EH (cell line): Measurements from ENCODE around the gene GIGYF2.
"Not testable (repeated sequence)": the region's sequence is repeated elsewhere in the genome, so short reads cannot be mapped to it uniquely, and the experiment has no call there.

ENCODE experiments used
- DNase-seq: peaks from one replicate; pipeline ENCODE4 v3.0.0-alpha.2; 2015; ENCODE audit warnings: low read depth

The GIGYF2 gene, protein sequence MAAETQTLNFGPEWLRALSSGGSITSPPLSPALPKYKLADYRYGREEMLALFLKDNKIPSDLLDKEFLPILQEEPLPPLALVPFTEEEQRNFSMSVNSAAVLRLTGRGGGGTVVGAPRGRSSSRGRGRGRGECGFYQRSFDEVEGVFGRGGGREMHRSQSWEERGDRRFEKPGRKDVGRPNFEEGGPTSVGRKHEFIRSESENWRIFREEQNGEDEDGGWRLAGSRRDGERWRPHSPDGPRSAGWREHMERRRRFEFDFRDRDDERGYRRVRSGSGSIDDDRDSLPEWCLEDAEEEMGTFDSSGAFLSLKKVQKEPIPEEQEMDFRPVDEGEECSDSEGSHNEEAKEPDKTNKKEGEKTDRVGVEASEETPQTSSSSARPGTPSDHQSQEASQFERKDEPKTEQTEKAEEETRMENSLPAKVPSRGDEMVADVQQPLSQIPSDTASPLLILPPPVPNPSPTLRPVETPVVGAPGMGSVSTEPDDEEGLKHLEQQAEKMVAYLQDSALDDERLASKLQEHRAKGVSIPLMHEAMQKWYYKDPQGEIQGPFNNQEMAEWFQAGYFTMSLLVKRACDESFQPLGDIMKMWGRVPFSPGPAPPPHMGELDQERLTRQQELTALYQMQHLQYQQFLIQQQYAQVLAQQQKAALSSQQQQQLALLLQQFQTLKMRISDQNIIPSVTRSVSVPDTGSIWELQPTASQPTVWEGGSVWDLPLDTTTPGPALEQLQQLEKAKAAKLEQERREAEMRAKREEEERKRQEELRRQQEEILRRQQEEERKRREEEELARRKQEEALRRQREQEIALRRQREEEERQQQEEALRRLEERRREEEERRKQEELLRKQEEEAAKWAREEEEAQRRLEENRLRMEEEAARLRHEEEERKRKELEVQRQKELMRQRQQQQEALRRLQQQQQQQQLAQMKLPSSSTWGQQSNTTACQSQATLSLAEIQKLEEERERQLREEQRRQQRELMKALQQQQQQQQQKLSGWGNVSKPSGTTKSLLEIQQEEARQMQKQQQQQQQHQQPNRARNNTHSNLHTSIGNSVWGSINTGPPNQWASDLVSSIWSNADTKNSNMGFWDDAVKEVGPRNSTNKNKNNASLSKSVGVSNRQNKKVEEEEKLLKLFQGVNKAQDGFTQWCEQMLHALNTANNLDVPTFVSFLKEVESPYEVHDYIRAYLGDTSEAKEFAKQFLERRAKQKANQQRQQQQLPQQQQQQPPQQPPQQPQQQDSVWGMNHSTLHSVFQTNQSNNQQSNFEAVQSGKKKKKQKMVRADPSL (N-terminal part only)

DNA sequence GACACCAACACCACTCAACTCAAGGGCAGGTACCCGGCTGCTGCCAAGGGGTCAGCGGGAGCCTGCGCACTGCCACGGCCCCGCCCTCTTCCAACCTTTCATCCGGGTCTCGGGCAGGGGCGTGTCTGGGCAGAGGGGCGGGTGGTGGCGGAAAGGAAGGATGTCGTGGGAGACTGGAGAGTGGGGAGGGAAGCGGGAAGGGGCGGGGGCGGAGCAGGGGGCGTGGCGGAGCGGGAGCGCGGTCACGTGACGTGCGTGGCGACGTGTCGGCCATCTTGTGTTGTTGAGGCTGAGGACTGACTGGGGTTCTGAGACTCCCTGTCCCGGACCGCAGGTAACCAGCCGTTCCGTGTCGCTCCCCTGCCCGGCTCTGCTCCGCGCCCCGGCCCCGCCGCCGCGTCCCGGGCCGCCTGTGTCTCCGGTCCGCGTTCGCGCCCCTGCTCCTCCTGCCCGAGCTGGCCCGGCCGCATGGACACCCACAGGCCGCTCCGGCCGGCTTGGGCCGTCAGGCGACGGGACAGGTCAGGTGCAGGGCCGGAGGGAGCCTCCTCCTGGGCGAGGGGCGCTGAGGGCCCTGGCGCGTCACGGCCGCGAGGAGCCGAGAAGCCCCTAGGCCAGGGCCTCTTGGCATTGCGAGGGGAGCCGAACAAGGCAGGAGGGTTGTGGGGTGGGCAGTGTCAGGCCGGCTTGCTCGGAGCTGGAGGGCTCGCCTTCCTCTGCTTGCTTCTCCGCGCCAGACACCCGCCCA, at the start of gene GIGYF2:
Gene GIGYF2, plus strand, starts transcription at position 273 of the 748 bp plus-strand sequence. CDS start 37,867 bp downstream, outside the sequence.
- peak; percentile 95 for DNase-seq

DNA sequence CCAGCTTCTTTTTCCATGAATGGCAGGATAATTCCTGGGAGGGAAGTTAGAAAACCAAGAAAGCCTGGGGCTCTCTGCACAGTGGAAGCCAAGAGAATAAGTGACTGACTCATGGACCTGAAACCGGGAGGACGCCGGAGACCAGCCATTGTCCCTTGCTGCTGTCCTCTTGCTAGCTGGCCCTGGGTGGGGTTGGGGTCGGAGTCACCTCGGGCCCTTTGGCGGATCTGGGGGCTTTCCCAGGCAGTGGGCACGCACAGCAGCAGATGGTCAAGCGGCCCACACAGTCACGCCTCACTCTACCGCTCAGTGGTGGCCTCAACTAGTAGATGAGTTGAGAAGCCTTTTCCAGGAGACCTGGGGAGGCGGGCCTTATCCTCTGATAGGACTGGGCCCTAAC, 48.1 kb upstream of the GIGYF2 start:
- DNase-seq, result no peak

DNA sequence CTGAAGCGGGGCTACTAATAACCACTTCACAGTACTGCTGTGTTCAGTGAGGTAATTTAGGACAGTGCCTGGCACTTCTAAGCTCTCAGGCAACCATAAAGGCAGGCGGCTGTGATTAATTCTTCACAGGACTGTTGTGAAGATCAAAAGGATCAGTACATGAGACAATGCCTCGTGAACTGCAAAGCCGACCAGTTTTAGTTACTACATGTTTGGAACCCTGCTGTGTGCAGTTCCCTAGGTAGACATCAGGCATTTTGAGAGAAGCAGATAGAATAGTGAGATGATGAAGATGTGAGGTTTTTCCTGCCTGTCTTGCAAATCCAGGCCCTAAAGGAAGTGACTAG, 44.7 kb upstream of the GIGYF2 start:
- no peak for DNase-seq

DNA sequence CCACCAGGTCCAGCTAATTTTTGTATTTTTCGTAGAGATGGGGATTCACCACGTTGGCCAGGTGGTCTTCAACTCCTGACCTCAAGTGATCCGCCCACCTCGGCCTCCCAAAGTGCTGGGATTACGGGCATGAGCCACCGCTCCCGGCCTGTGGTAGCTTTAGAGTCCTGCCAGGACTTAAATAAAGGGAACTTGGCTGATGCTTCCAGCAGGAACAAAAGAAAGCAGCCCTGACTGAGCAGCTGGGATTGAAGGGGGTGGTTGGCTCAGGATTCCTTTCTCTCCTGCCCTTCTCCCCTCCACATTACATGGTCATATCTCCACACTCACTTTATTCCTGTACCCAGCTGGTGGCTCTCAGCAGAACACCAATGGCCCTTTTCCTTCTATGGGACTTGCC, 43.7 kb upstream of the GIGYF2 start:
- no peak for DNase-seq

DNA sequence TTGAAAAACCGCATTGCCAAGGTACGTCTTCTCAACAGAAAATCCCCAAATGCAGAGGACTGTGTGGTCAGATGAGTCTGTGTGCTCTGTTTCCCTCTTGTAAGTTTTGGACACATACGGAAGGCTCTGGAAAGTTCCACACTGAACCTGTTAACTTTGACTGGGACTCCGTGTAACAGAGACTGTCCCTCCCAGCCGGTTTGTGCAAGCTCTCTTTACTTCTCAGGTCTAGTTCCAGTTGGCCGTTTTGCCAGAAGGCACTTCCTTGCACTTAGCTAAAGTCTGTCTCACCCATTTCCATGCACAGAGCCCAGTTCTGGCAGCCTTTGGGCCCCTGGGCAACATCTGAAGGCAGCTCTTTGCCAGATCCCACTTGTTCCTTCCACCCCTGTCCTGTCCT, 41.7 kb upstream of the GIGYF2 start:
- no peak for DNase-seq

DNA sequence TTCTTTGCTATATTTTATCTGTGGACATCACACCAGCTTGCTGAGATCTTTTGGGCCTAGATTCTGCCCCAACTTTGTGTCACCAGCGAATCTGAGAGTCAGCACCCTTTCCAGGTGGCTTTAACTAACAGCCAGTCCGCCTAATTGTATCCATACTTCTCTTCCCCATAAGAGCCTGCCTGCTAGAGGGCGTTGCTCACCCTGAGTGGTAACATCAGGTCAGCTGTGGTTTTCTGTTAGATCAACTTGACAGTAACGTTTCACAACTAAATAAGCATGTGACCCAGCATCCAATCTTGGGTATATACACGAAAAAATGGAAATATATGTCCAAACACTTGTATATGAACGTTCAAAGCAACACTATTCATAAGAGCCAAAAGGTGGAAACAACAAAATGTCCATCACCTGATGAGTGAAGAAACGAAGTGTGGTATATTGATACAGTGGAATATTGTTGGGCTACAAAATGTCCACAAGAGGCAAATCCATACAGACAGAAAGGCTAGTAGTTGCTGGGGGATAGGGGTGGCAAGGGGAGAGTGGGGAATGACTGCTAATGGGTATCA, 38.8 kb upstream of the GIGYF2 start:
- peak; percentile 26 for DNase-seq

DNA sequence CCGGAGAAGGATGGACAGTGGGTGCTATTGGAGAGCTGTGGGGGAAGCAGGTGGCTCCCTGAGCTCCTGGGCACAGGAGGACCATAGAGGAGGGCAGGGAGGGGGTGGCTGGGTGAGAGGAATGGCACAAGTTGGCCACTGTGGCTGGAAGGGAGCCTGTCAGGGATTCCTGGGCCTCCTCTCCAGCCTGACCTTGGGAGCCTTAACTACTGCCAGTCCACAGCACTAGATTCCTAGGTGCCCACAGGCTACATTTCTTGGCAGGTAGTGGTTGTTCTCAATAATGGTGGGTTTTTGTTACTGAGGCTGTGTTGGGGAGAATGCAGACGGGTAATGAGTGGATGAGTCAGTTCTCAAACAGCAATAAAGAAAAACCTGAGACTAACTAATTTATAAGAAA, 37.8 kb upstream of the GIGYF2 start:
- peak; percentile 51 for DNase-seq

DNA sequence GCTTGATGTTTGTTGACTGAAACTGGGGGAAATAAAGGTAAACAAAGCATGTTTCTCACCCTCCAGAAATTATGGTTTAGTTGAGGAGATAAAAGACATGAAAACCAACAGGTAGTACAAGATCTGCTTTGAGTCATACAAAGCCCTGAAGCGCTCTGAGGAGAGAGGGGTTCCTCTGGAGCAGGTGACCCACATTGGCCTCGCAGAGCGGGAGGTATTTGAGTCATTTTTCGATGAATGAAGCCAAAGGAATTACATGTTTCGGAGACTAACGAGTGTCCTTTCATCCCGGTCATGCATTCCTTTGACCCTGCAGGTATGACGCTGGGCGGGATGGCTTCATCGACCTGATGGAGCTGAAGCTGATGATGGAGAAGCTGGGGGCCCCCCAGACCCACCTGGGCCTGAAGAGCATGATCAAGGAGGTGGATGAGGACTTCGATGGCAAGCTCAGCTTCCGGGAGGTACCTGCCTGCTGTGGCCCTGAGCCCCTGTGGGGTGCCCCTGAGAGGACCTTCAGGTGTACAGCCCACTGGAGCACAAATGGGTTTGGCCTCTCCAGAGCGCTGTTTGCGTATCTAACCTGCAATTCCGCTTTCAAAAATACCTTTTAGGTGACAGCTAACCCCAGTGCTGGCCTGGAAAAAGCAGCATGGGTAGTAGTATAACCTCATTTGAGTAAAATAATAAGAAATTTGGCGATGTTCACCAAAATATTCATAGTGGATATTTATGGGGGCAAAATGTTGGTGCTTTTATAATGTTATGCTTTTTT, 34.5 kb upstream of the GIGYF2 start:
- DNase-seq, result no peak

DNA sequence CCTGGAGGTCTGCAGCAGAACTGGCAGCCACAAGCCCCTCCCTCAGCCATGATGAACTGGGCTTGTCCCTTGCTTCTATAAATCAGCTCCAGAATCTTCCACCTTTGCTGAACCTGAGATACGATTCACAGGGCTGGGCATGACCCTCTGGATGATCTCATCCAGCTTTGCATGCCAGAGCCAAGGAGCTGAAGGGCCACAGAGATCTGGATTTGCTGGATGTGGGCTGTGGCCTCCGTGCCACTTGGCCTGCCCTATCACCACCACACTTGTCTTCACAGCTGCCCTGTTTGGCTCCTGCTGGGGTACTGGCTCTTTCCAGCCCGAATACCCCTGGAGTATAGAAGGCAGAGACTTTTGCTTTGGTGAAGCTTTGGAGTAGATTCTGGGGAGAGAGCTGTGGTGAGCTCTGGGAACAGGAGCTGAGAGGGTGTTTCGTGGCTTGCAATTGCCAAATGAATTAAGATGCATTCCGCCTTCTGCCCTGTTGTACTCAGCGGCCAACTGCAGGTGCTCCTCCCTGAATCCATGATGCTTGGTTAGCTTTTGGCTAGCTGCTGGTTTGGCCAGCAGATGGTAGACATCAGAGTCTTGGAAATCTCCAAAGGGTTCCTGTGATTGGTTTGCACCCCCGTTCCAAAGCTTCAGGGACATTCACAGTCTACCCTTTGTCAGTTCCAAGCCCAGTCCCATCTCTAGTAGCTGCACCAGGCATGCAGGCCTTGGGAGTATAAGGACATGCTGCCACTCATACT, 30.9 kb upstream of the GIGYF2 start:
- DNase-seq, result no peak

DNA sequence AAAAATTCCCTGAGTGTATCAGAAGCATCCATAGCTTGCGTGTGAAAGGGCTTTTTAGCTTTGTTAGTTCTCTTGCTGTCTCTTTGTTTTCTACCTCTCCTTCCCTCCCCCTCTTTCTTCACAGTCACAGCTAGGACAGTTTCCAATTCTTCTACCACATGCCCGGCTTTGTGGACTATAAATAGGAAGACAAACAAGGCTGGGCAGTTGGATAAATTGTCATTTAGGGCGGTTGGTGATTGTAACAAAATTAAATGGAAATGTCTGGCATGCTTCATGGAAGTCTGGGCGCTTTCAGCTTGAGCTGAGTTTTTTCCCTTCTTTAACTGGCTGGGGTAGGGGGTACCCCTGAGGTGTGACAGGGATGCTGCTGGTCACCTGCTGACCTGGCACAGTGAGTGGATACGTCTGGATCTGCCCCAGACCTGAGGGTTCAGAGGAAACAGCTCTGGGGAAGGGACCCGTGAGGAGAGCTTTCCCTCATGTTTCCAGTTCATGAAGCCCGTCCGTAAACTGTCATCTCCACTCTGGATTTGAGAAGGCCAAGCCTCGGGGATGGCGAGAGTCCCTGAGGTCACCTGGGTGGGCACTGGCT, 29.0 kb upstream of the GIGYF2 start:
- peak; percentile 24 for DNase-seq

DNA sequence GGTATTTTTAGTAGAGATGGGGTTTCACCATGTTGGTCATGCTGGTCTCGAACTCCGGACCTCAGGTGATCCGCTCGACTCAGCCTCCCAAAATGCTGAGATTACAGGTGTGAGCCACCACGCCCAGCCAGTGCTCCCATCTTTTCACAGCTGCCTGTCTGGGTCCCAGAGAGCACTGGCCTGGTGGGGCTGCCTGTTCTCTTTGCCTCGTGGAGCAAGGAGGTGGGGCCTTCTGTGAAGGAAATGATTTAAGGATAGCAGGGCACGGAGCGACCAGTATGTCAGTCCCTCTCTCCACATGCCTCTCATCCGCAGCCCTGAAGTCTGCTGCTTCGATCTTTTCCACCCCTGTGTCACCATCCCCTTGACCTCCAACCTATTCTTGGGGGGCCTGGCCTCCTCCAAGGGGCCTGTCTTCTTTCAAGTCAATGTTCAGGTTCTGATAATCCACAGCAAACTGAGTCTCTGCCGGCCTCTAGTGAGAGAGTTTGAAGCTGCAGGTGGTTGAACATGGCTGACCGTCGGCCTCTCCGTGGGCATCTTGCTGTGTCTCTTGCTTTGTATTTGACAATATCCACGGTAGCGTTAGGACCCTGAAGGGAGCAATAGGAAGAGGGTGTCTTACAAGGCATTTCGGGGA, 28.2 kb upstream of the GIGYF2 start:
- DNase-seq, result peak; percentile 38

DNA sequence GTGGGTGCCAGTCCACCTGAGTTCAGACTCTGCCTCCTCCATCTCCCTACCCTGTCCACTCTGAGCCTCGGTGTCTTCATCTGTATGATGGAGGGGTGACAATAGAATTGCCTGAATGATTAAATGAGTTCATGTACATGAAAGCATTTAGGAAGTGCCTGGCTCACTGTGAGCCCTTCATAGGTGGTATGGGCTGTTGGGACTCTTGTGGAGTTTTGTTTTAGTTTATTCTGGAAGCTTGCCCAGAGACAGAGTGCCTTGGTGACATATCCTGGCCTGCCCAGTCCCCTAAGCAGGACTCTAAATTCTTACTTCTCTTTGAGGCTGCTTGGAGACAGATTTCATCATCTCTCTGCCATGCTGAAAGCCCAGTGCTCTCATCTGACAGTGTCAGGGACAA, 24.5 kb upstream of the GIGYF2 start:
- DNase-seq, result no peak

DNA sequence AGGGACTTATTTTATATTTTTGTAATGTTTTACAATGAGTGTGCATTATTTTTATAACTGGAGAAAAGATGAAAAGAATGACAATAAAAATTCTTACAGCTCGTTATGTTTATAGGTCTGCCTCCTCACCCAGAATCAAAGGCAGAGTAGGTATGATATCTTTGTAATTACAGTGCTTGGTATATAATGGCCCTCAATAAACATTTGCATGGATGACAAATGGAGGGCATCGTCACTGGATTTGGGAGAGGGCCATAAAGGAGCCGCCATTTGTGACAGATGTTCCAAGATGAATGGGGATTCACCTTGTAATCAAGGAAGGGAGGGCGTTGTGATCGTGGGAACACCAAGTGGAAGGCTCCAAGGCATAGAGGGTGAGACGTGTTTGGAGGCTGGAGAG, 22.6 kb upstream of the GIGYF2 start:
- DNase-seq, result no peak

DNA sequence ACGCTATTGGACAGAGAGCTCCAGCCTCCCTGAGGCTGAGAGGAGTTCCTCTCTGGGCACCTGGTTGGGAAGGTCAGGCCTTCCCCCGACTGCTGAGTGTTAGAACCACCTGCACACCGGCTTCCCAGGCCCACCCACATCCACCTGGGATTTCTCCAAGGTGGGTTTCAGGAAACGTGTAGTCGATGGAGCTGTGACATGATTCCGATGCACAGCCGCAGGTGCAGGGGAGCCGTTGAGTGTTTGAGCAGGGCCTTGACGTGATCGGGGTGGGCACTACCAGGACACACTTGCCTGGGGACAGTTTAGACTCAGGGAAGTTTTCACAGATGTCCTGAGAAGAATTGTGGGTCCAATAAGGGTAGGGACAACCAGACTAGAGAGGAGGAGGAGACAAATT, 21.8 kb upstream of the GIGYF2 start:
- DNase-seq, result no peak

DNA sequence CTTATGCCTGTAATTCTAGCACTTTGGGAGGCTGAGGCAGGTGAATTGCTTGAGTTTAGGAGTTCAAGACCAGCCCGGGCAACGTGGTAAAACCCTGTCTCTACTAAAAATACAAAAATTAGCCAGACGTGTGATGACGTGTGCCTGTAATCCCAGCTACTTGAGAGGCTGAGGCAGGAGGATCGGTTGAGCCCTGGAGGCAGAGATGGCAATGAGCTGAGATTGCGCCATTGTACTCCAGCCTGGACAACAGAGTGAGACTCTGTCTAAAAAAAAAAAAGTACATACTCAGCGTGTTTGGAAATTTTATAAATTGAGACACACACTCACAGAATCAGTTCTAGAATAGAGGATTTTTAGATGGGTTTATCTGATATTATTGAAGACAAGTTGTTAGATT, 17.1 kb upstream of the GIGYF2 start:
- DNase-seq, result no peak

DNA sequence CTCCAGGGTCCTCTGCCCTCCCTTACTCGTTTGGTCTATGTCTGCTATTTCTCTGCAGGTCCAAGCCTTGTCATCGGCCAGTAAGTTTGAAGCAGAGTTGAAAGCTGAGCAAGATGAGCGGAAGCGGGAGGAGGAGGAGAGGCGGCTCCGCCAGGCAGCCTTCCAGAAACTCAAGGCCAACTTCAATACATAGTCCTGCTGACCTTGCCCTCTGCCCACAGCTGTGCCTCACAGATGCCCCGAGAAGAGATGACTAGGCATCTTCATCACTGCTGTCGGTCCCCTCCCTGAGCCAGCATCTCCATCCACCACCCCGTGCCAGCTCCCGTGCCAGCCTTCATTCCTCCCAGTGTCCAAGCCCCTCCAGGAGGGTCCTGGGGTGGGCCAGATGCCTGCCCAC, 15.6 kb upstream of the GIGYF2 start:
- DNase-seq, result no peak

DNA sequence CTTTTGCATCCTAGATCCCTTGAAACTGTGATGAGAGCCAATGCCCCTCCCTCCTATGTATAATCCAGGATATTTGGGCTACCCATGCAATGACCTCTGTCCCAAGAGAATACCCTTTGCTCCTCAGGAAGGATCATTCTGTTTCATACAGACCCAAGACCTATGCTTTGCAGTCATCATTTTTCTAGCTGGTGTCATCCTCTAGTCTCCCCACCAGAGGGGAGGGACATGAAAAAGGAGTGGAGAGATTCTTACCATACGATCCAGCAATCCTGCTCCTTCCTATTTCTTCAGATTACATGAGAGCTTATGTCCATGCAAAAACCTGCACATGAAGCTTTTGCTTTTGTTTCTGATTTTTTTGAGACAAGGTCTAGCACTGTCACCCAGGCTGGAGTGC, 13.8 kb upstream of the GIGYF2 start:
- DNase-seq, result peak; percentile 24

DNA sequence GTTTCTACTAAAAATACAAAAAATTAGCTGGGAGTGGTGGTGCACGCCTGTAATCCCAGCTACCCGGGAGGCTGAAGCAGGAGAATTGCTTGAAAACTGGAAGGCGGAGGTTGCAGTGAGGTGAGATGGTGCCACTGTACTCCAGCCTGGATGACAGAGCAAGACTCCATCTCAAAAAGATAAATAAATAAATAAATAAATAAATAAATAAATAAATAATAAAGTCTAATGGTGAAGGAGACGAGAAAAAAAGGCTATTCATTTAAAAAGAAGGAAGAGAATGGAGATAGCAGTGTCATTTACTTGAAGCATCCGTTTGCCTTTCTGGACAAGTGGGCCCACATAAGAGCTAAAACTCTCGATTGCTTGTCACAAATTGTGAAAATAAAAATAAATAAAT, 11.7 kb upstream of the GIGYF2 start:
- not testable (repeated sequence) for DNase-seq
